Upper lobe of right lung (tissue), 1 donor: ENCODE results near the gene DGUOK. TPM values are rescaled to one million over a fixed set of nuclear protein-coding genes. Genes with fewer than 3 reads are reported as not detected.
"Not testable (repeated sequence)": the region's sequence is repeated elsewhere in the genome, so short reads cannot be mapped to it uniquely, and the experiment has no call there.

Experiments
- ATAC-seq: fragments of 200-7000 bp; cut with Tn5 transposase; one replicate; pipeline ENCODE4 v1.9.1; 2020; ENCODE audit warnings: mild to moderate bottlenecking, moderate library complexity
- DNase-seq: peaks from one replicate; pipeline ENCODE4 v3.0.0-alpha.2; 2020
- H3K27ac ChIP-seq: fragments of 200-600 bp; one replicate; pipeline ENCODE4 v1.8.0; 2022
- H3K27me3 ChIP-seq: fragments of 200-600 bp; one replicate; pipeline ENCODE4 v1.8.0; 2022; ENCODE audit warnings: mild to moderate bottlenecking
- H3K36me3 ChIP-seq: fragments of 200-600 bp; one replicate; pipeline ENCODE4 v1.8.0; 2022
- H3K4me1 ChIP-seq: fragments of 200-600 bp; one replicate; pipeline ENCODE4 v1.8.0; 2022
- H3K4me3 ChIP-seq: fragments of 200-600 bp; one replicate; pipeline ENCODE4 v1.8.0; 2022; ENCODE audit warnings: mild to moderate bottlenecking
- H3K9me3 ChIP-seq: fragments of 200-600 bp; one replicate; pipeline ENCODE4 v1.8.0; 2022
- intact Hi-C: fragments of 100-400 bp; cut with DNase I; formaldehyde crosslinking; loops from one replicate; pipeline ENCODE4 v1.11.0; 2022
- total RNA-seq: library from RNA; stranded (reverse); fragmentation: NEBNext Ultra II Directional; extraction: Animal tissue kit (Norgen Biotek cat#: 25700); gene quantifications from one replicate; pipeline ENCODE4 v1.2.1, GENCODE V29; 2021
- TF ChIP-seq, protein P1 (sequence below): fragments of 200-600 bp; IDR thresholded peaks from one replicate; pipeline ENCODE4 v1.8.0; 2022; ENCODE audit warnings: antibody characterized with exemption
- donor health status: DM: no; HTN: yes; CAD: no; lungs with severe emphysema.

Gene DGUOK
- total RNA-seq, 1 donor from 2014 or later = 34.4 TPM

DNA sequence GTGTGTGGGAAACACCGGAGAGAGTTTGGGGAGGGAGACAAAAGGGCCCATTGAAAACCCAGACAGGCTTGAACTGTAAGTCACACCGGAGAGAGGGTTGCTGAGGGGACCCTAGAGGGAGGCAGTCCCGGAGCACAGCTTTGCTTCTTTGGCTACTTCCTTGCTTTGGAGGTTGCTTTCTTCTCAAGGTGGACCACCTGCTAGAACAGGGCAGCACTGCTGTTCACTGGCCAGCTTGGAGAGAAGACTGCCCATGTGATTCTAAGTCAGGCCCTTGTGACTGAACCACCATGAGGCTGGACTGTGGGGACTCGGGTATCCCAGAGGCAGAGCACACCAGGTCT, 29.5 kb upstream of the DGUOK start:
- no peak for DNase-seq
- peaks cover 10% of the 10 kb centered on the region for H3K4me1 ChIP-seq
- no peak for ATAC-seq
- no peaks in the 10 kb centered on the region for H3K27me3 ChIP-seq
- TF ChIP-seq, protein P1, sequence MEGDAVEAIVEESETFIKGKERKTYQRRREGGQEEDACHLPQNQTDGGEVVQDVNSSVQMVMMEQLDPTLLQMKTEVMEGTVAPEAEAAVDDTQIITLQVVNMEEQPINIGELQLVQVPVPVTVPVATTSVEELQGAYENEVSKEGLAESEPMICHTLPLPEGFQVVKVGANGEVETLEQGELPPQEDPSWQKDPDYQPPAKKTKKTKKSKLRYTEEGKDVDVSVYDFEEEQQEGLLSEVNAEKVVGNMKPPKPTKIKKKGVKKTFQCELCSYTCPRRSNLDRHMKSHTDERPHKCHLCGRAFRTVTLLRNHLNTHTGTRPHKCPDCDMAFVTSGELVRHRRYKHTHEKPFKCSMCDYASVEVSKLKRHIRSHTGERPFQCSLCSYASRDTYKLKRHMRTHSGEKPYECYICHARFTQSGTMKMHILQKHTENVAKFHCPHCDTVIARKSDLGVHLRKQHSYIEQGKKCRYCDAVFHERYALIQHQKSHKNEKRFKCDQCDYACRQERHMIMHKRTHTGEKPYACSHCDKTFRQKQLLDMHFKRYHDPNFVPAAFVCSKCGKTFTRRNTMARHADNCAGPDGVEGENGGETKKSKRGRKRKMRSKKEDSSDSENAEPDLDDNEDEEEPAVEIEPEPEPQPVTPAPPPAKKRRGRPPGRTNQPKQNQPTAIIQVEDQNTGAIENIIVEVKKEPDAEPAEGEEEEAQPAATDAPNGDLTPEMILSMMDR = no peak
- no peaks in the 10 kb centered on the region for H3K36me3 ChIP-seq
- H3K9me3 ChIP-seq = no peaks in the 10 kb centered on the region
- intact Hi-C loops = no loop called here
- H3K27ac ChIP-seq = peak overlapping the region; percentile 18
- H3K4me3 ChIP-seq = no peak overlapping the region

DNA sequence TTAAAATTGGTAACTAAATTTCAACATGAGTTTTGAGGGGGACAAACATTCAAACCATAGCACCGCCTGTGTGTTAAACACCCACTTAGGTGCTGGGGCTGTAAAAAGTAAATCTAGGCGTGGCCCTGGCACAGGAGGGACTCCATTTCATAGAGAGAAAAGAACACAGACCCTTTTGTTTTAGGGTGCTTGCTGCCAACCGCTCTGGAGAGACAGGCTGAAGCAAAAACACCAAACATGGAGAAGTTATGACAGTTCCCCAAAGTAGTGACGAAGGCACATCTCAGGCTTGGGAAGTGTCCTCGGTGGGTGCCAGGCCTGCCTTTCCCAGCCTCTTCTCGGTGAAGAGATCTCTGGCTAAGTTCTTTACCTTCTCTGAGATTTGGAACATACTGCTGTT, 28.7 kb upstream of the DGUOK start:
- DNase-seq (no peak), ATAC-seq (no peak)
- intact Hi-C loops = no loop called here
- Histone ChIP-seq H3K4me1 (peaks cover 10% of the 10 kb centered on the region), H3K9me3 (no peaks in the 10 kb centered on the region), H3K27me3 (no peaks in the 10 kb centered on the region), H3K36me3 (no peaks in the 10 kb centered on the region), H3K4me3 (no peak overlapping the region), H3K27ac (no peak overlapping the region)
- TF ChIP-seq, protein P1 = no peak

DNA sequence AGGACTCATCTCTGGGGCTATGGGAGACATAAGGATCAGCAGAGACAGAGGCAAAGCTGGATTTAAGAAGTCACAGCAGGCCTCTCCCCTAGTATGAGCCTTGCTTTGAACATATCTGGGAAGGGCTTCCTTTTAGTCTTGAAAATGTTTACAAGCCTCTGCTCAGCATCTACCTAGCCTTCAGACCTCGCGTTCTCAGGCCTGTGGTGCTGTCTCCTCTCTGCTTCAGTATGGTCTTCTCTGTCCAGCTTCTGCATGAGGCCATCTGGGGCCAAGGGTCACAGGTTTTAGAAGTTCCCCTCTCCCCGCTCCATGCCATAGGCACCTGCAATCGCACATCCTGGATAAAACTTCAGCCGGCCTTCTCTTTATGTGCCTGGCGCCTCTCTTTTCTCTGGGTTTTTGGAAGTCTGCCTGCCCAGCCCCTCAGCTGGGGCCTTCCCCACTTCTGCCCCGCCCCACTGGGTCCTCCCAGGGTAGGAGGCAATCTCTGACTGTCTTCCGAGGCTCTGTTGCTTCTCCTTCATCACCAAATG, 26.8 kb upstream of the DGUOK start:
- ATAC-seq = no peak
- TF ChIP-seq, protein P1 = no peak
- Histone ChIP-seq H3K27ac (no peak overlapping the region), H3K4me3 (no peak overlapping the region), H3K4me1 (peaks cover 10% of the 10 kb centered on the region), H3K9me3 (no peaks in the 10 kb centered on the region), H3K27me3 (no peaks in the 10 kb centered on the region), H3K36me3 (no peaks in the 10 kb centered on the region)
- intact Hi-C loops = no loop called here
- DNase-seq = no peak

DNA sequence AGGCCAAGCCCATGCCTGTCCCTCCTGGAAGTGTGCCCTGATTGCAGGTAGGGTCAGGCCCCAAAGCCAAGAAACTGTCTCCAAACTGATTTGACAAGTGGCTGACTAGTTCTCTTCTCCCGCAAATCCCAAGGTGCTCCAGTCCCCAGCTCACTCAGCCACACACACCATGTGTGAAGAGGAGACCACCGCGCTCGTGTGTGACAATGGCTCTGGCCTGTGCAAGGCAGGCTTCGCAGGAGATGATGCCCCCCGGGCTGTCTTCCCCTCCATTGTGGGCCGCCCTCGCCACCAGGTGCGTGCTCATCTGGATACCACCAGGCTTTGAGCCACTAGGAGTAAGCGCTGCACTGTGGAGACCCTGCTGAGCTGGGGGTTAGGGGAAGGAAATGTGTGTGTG, 25.5 kb upstream of the DGUOK start:
- H3K9me3 ChIP-seq = no peaks in the 10 kb centered on the region
- peaks cover 10% of the 10 kb centered on the region for H3K4me1 ChIP-seq
- H3K36me3 ChIP-seq = no peaks in the 10 kb centered on the region
- TF ChIP-seq, protein P1 = no peak
- H3K27me3 ChIP-seq = no peaks in the 10 kb centered on the region
- no peak for DNase-seq
- H3K4me3 ChIP-seq = no peak overlapping the region
- ATAC-seq = no peak
- H3K27ac ChIP-seq = no peak overlapping the region
- intact Hi-C loops = no loop called here

DNA sequence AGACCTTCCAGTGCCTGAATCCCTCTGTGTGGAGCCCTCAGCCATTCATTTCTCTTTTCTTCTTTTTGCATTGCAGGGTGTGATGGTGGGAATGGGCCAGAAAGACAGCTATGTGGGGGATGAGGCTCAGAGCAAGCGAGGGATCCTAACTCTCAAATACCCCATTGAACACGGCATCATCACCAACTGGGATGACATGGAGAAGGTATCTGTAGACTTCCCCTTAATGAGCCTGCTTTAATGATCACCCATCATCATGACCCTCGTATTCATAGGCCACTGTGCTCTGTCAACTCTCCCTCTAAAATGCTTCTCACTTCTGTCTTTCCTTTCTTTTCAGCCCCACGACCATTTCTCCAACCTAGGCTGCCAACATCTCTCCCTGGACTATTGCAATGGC, 24.4 kb upstream of the DGUOK start:
- Histone ChIP-seq H3K9me3 (no peaks in the 10 kb centered on the region), H3K4me3 (no peak overlapping the region), H3K4me1 (peaks cover under 1% of the 10 kb centered on the region), H3K36me3 (no peaks in the 10 kb centered on the region), H3K27ac (no peak overlapping the region), H3K27me3 (no peaks in the 10 kb centered on the region)
- ATAC-seq (no peak), DNase-seq (no peak)
- intact Hi-C loops = no loop called here
- TF ChIP-seq, protein P1 = no peak

DNA sequence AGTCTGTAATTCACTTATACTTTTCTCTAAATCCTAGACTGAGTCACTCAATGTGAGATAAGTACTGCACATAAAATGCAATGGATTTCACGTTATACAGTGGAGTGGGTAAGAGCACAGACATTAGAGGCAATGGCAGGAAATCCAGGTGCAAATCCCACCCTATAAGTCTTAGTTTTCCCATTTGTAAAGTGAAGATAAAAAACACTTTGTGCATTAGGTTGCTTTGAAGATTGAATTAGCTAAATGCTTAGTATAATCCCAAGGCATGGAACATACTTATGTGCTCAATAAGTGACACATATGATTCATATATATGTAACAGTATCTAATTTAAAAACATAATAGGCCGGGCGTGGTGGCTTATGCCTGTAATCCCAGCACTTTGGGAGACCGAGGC, 23.4 kb upstream of the DGUOK start:
- Histone ChIP-seq H3K4me3 (no peak overlapping the region), H3K27ac (no peak overlapping the region), H3K9me3 (no peaks in the 10 kb centered on the region), H3K4me1 (no peaks in the 10 kb centered on the region), H3K27me3 (no peaks in the 10 kb centered on the region), H3K36me3 (no peaks in the 10 kb centered on the region)
- TF ChIP-seq, protein P1 = no peak
- DNase-seq (no peak), ATAC-seq (no peak)
- intact Hi-C loops = no loop called here

DNA sequence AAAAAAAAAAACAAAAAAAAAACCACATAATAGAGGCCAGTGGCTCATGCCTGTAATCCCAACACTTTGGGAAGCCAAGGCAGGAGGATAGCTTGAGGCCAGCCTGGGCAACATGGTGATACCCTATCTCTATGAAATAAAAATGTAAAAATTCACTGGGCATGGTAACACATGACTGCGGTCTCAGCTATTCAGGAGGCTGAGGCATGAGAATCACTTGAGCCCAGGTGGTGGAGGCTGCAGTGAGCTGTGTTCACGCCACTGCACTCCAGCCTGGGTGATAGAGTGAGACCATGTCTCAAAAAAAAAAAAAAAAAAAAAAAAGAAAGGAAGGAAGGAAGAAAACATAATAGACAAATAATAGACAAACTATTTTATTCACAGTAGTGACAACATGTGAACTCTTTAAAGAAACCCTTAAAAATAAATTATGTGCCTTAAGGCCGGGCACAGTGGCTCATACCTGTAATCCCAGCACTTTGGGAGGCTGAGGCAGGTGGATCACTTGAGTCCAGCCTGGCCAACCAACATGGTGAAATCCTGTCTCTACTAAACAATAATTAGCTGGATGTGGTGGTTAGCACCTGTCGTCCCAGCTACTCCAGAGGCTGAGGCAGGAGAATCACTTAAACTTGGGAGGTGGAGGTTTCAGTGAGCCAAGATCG, 22.6 kb upstream of the DGUOK start:
- H3K4me1 ChIP-seq, H3K27me3 ChIP-seq, H3K9me3 ChIP-seq, ATAC-seq, DNase-seq, H3K4me3 ChIP-seq, intact Hi-C loops, H3K36me3 ChIP-seq, H3K27ac ChIP-seq: not testable (repeated sequence)
